ENCODE measurements around the gene TNIP2.

GRCh38 chr4:2790583-2791517 lies 34.7 kb upstream of the TNIP2 start:
- TF ChIP-seq CTCF (IDR thresholded peaks at IDR 0.05; ENCODE audit: low read length) (no peak), EZH2phosphoT487 (IDR thresholded peaks at IDR 0.05; ENCODE audit: low read length) (no peak)

Measured in MM.1S (cell line).